ENCODE measurements around the gene TRPM7. TPM values are rescaled to one million over a fixed set of nuclear protein-coding genes. Genes with fewer than 3 reads are reported as not detected.

The TRPM7 gene
- total RNA-seq, 2 experiments from 2014 or later: 35.3 to 40.2 TPM

- DNase-seq: peak; percentile 63
- Mint-ChIP-seq H3K4me3 (peak overlapping the region; percentile 99), H3K27me3 (no peaks in the 10 kb centered on the region), H3K36me3 (ENCODE audit: low read depth) (peaks cover 43% of the 10 kb centered on the region), H3K9me3 (no peaks in the 10 kb centered on the region), H3K27ac (peak overlapping the region; percentile 97), H3K4me1 (peaks cover 63% of the 10 kb centered on the region)
- ChIA-PET POLR2A (interaction anchor here (1.0 to 2.3 kb wide), 11 partner anchors 9 to 332 kb away, joined by 3 to 19 read pairs (median 6); partner anchors contain the start of genes AP4E1, GABPB1 and SPPL2A), CTCF (interaction anchor here (1.1 kb wide), 2 partner anchors 193 to 200 kb away, joined by 3 to 4 read pairs; no protein-coding TSS in a partner anchor)
Measured at GRCh38 chr15:50685976-50686468, 575 bp downstream of the TRPM7 start.

- Mint-ChIP-seq H3K27me3 (no peaks in the 10 kb centered on the region), H3K4me1 (peaks cover 63% of the 10 kb centered on the region), H3K4me3 (peak overlapping the region; percentile 99), H3K9me3 (no peaks in the 10 kb centered on the region), H3K36me3 (ENCODE audit: low read depth) (peaks cover 43% of the 10 kb centered on the region), H3K27ac (peak overlapping the region; percentile 97)
- CTCF ChIA-PET: interaction anchor here (1.1 kb wide), 1 partner anchor 193 kb away, joined by 3 read pairs; no protein-coding TSS in a partner anchor
- POLR2A ChIA-PET: interaction anchor here (1.0 to 2.3 kb wide), 10 partner anchors 10 to 332 kb away, joined by 3 to 19 read pairs (median 8); partner anchors contain the start of genes AP4E1, GABPB1 and SPPL2A
- DNase-seq: no peak
Measured at GRCh38 chr15:50685191-50685975, 1.2 kb downstream of the TRPM7 start.

GRCh38 chr15:50681467-50681866, 5.1 kb downstream of the TRPM7 start:
- no peaks in the 10 kb centered on the region for H3K27me3 Mint-ChIP-seq
- DNase-seq: no peak
- peaks cover 54% of the 10 kb centered on the region for H3K4me1 Mint-ChIP-seq
- ChIA-PET POLR2A (interaction anchor here (1.1 kb wide), 1 partner anchor 228 kb away, joined by 4 read pairs; no protein-coding TSS in a partner anchor), CTCF (interaction anchor here (1.0 kb wide), 1 partner anchor 9 kb away, joined by 3 read pairs; no protein-coding TSS in a partner anchor)
- H3K4me3 Mint-ChIP-seq: no peak overlapping the region
- H3K9me3 Mint-ChIP-seq: no peaks in the 10 kb centered on the region
- H3K27ac Mint-ChIP-seq: no peak overlapping the region
- peaks cover 43% of the 10 kb centered on the region for H3K36me3 Mint-ChIP-seq (ENCODE audit: low read depth)

GRCh38 chr15:50676799-50677483, 9.7 kb downstream of the TRPM7 start:
- Mint-ChIP-seq H3K4me3 (no peak overlapping the region), H3K9me3 (no peaks in the 10 kb centered on the region), H3K36me3 (ENCODE audit: low read depth) (peaks cover 13% of the 10 kb centered on the region), H3K27me3 (no peaks in the 10 kb centered on the region), H3K4me1 (peaks cover 18% of the 10 kb centered on the region), H3K27ac (no peak overlapping the region)
- POLR2A ChIA-PET: no interaction called here
- no peak for DNase-seq
- CTCF ChIA-PET: interaction anchor here (0.9 to 2.8 kb wide), 3 partner anchors 9 to 210 kb away, joined by 3 to 10 read pairs (median 4); no protein-coding TSS in a partner anchor

GRCh38 chr15:50675535-50676144, 11.0 kb downstream of the TRPM7 start:
- Mint-ChIP-seq H3K27ac (no peak overlapping the region), H3K4me3 (no peak overlapping the region), H3K4me1 (peaks cover 12% of the 10 kb centered on the region), H3K27me3 (no peaks in the 10 kb centered on the region), H3K36me3 (ENCODE audit: low read depth) (peaks cover 7% of the 10 kb centered on the region), H3K9me3 (no peaks in the 10 kb centered on the region)
- no peak for DNase-seq
- CTCF ChIA-PET: interaction anchor here (0.9 to 2.8 kb wide), 8 partner anchors 8 to 253 kb away, joined by 3 to 10 read pairs (median 4); no protein-coding TSS in a partner anchor
- POLR2A ChIA-PET: interaction anchor here (1.6 kb wide), 1 partner anchor 233 kb away, joined by 4 read pairs; the partner anchor contains the start of gene AP4E1

GRCh38 chr15:50670115-50670514, 16.5 kb downstream of the TRPM7 start:
- Mint-ChIP-seq H3K36me3 (ENCODE audit: low read depth) (peaks cover 22% of the 10 kb centered on the region), H3K4me3 (no peak overlapping the region), H3K27ac (no peak overlapping the region), H3K9me3 (no peaks in the 10 kb centered on the region), H3K4me1 (peaks cover 5% of the 10 kb centered on the region), H3K27me3 (no peaks in the 10 kb centered on the region)
- POLR2A ChIA-PET: no interaction called here
- CTCF ChIA-PET: no interaction called here
- DNase-seq: no peak

GRCh38 chr15:50669611-50670010, 17.0 kb downstream of the TRPM7 start:
- Mint-ChIP-seq H3K4me3 (no peak overlapping the region), H3K27me3 (no peaks in the 10 kb centered on the region), H3K4me1 (peaks cover 5% of the 10 kb centered on the region), H3K9me3 (no peaks in the 10 kb centered on the region), H3K36me3 (ENCODE audit: low read depth) (peaks cover 21% of the 10 kb centered on the region), H3K27ac (no peak overlapping the region)
- POLR2A ChIA-PET: interaction anchor here (1.3 kb wide), 1 partner anchor 239 kb away, joined by 3 read pairs; the partner anchor contains the start of gene AP4E1
- DNase-seq: no peak
- CTCF ChIA-PET: no interaction called here

GRCh38 chr15:50665938-50666337, 20.7 kb downstream of the TRPM7 start:
- H3K4me1 Mint-ChIP-seq: peaks cover 3% of the 10 kb centered on the region
- no peak overlapping the region for H3K4me3 Mint-ChIP-seq
- ChIA-PET POLR2A (no interaction called here), CTCF (no interaction called here)
- H3K27ac Mint-ChIP-seq: no peak overlapping the region
- no peaks in the 10 kb centered on the region for H3K9me3 Mint-ChIP-seq
- H3K27me3 Mint-ChIP-seq: no peaks in the 10 kb centered on the region
- DNase-seq: no peak
- peaks cover 38% of the 10 kb centered on the region for H3K36me3 Mint-ChIP-seq (ENCODE audit: low read depth)

GRCh38 chr15:50655555-50655954, 31.0 kb downstream of the TRPM7 start:
- no peak overlapping the region for H3K27ac Mint-ChIP-seq
- H3K4me1 Mint-ChIP-seq: peaks cover 17% of the 10 kb centered on the region
- no peaks in the 10 kb centered on the region for H3K9me3 Mint-ChIP-seq
- H3K4me3 Mint-ChIP-seq: no peak overlapping the region
- DNase-seq: no peak
- CTCF ChIA-PET: interaction anchor here (0.7 to 1.6 kb wide), 3 partner anchors 19 to 298 kb away, joined by 3 to 6 read pairs (median 3); no protein-coding TSS in a partner anchor
- peaks cover 62% of the 10 kb centered on the region for H3K36me3 Mint-ChIP-seq (ENCODE audit: low read depth)
- POLR2A ChIA-PET: no interaction called here
- H3K27me3 Mint-ChIP-seq: no peaks in the 10 kb centered on the region

- Mint-ChIP-seq H3K9me3 (no peaks in the 10 kb centered on the region), H3K4me1 (peaks cover 17% of the 10 kb centered on the region), H3K36me3 (ENCODE audit: low read depth) (peaks cover 63% of the 10 kb centered on the region), H3K4me3 (no peak overlapping the region), H3K27me3 (no peaks in the 10 kb centered on the region), H3K27ac (no peak overlapping the region)
- CTCF ChIA-PET: interaction anchor here (1.2 kb wide), 1 partner anchor 90 kb away, joined by 3 read pairs; no protein-coding TSS in a partner anchor
- POLR2A ChIA-PET: interaction anchor here (0.9 kb wide), 1 partner anchor 256 kb away, joined by 3 read pairs; the partner anchor contains the start of gene AP4E1
- DNase-seq: no peak
Measured at GRCh38 chr15:50653156-50653743, 33.3 kb downstream of the TRPM7 start.

GRCh38 chr15:50652671-50653070, 33.9 kb downstream of the TRPM7 start:
- Mint-ChIP-seq H3K4me3 (no peak overlapping the region), H3K4me1 (peaks cover 17% of the 10 kb centered on the region), H3K27ac (no peak overlapping the region), H3K36me3 (ENCODE audit: low read depth) (peaks cover 59% of the 10 kb centered on the region), H3K27me3 (no peaks in the 10 kb centered on the region), H3K9me3 (no peaks in the 10 kb centered on the region)
- CTCF ChIA-PET: interaction anchor here (1.2 kb wide), 1 partner anchor 90 kb away, joined by 3 read pairs; no protein-coding TSS in a partner anchor
- POLR2A ChIA-PET: interaction anchor here (0.9 kb wide), 1 partner anchor 256 kb away, joined by 3 read pairs; the partner anchor contains the start of gene AP4E1
- DNase-seq: no peak

- CTCF ChIA-PET: no interaction called here
Measured at GRCh38 chr15:50641318-50641717, 45.3 kb downstream of the TRPM7 start.

More at GRCh38 chr15:50641318-50641717, 45.3 kb downstream of the TRPM7 start:
- Mint-ChIP-seq H3K4me1 (no peaks in the 10 kb centered on the region), H3K9me3 (no peaks in the 10 kb centered on the region), H3K27me3 (no peaks in the 10 kb centered on the region), H3K27ac (no peak overlapping the region), H3K36me3 (ENCODE audit: low read depth) (peaks cover 50% of the 10 kb centered on the region), H3K4me3 (no peak overlapping the region)
- no peak for DNase-seq
- POLR2A ChIA-PET: no interaction called here
